Measurements from ENCODE around the gene TMOD4. TPM values are rescaled to one million over a fixed set of nuclear protein-coding genes. Genes with fewer than 3 reads are reported as not detected.
A peak's percentile ranks its signal among the peaks of the same experiment; 100 is the strongest.

Gene TMOD4
- total RNA-seq, 1 experiment from 2014 or later, result 0.23 TPM

- DNase-seq (ENCODE audit: low read depth), result no peak
Measured at GRCh38 chr1:151175041-151175741, 590 bp downstream of the TMOD4 start.

- DNase-seq (ENCODE audit: low read depth), result no peak
Measured at GRCh38 chr1:151171190-151171589, 4.6 kb downstream of the TMOD4 start.

GRCh38 chr1:151167116-151167515 lies 8.7 kb downstream of the TMOD4 start:
- DNase-seq (ENCODE audit: low read depth), result no peak

- DNase-seq (ENCODE audit: low read depth), result peak; percentile 60
Measured at GRCh38 chr1:151166505-151166956, 9.2 kb downstream of the TMOD4 start.

GRCh38 chr1:151165738-151166504 lies 9.9 kb downstream of the TMOD4 start, which contains the start of the genes LYSMD1 and SCNM1:
LYSMD1 (minus strand) TSS chr1:151165902; CDS start chr1:151165258, 644 bp downstream.
SCNM1 (plus strand) TSS chr1:151166144; CDS start chr1:151166153, 9 bp downstream.
- DNase-seq (ENCODE audit: low read depth), result peak; percentile 99

- DNase-seq (ENCODE audit: low read depth), result peak; percentile 41
Measured at GRCh38 chr1:151165281-151165737, 10.5 kb downstream of the TMOD4 start.

- no peak for DNase-seq (ENCODE audit: low read depth)
Measured at GRCh38 chr1:151164732-151165280, 11.0 kb downstream of the TMOD4 start.

GRCh38 chr1:151159373-151159772 lies 16.4 kb downstream of the TMOD4 start:
- DNase-seq (ENCODE audit: low read depth), result no peak

- DNase-seq (ENCODE audit: low read depth), result no peak
Measured at GRCh38 chr1:151158751-151159251, 17.0 kb downstream of the TMOD4 start.

GRCh38 chr1:151158326-151158725 lies 17.5 kb downstream of the TMOD4 start:
- no peak for DNase-seq (ENCODE audit: low read depth)

GRCh38 chr1:151157067-151157531 lies 18.7 kb downstream of the TMOD4 start:
- DNase-seq (ENCODE audit: low read depth), result no peak

- no peak for DNase-seq (ENCODE audit: low read depth)
Measured at GRCh38 chr1:151156515-151156819, 19.3 kb downstream of the TMOD4 start, which contains the start of gene TNFAIP8L2. TNFAIP8L2 (plus strand) TSS chr1:151156649; CDS start chr1:151158698, 2,049 bp downstream.

- no peak for DNase-seq (ENCODE audit: low read depth)
Measured at GRCh38 chr1:151147665-151148064, 28.1 kb downstream of the TMOD4 start.

GRCh38 chr1:151147132-151147503 lies 28.7 kb downstream of the TMOD4 start:
- DNase-seq (ENCODE audit: low read depth), result no peak

GRCh38 chr1:151146412-151147131 lies 29.2 kb downstream of the TMOD4 start, which contains the start of gene SEMA6C:
SEMA6C (minus strand) TSS chr1:151146631; CDS start chr1:151142621, 4,010 bp downstream.
- DNase-seq (ENCODE audit: low read depth), result peak; percentile 96

- DNase-seq (ENCODE audit: low read depth), result no peak
Measured at GRCh38 chr1:151146072-151146411, 29.7 kb downstream of the TMOD4 start.

- no peak for DNase-seq (ENCODE audit: low read depth)
Measured at GRCh38 chr1:151145304-151146071, 30.3 kb downstream of the TMOD4 start.

- DNase-seq (ENCODE audit: low read depth), result no peak
Measured at GRCh38 chr1:151144474-151145303, 31.1 kb downstream of the TMOD4 start.

GRCh38 chr1:151143986-151144385 lies 31.8 kb downstream of the TMOD4 start:
- DNase-seq (ENCODE audit: low read depth), result no peak

GRCh38 chr1:151143057-151143435 lies 32.7 kb downstream of the TMOD4 start:
- DNase-seq (ENCODE audit: low read depth), result no peak

Data from Daoy (cell line).